HG02623 (cell line): ENCODE results near the gene DNMT3L.
"Not testable (repeated sequence)": the region's sequence is repeated elsewhere in the genome, so short reads cannot be mapped to it uniquely, and the experiment has no call there.

Experiments used
- ATAC-seq: cut with Tn5 transposase; IDR thresholded peaks from one replicate; pipeline ENCODE4 v1.9.1; 2021; ENCODE audit warnings: moderate library complexity; ENCODE audit not compliant: unreplicated experiment

Gene DNMT3L

DNA sequence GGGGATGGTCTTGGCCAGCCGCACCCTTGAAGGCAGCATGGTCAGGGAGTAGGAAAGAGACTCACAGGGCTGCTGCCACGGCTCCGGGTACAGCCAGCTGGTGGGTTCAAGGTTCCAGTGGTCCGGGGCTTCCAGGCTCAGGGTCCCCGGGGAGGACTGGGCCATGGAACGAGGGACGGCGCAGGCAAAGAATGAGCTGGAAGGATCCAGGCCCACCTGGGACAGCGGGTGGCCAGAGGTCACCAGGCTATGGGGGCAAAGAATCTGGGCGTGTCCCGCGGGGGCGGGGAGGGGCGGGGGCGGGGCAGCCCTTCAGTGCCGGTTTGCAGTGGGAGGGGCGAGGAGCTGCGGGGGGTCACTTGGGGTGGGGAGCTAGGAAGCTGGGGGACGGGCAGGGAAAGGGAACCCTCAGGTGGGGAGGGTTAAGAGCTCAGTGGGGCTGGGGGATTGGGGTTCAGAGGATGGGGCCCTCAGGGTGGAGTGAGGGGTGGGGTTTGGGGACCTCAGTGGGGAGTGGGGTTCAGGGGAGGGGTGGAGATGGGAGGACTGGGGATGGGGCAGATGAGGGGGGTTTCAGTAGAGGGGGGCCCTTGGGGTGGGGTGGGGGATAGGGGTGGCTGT, at the start of gene DNMT3L:
Gene DNMT3L (minus strand): TSS at position 223 of the 621 bp plus-strand sequence. CDS start 638 bp downstream, outside the sequence.
- ATAC-seq: no peak

DNA sequence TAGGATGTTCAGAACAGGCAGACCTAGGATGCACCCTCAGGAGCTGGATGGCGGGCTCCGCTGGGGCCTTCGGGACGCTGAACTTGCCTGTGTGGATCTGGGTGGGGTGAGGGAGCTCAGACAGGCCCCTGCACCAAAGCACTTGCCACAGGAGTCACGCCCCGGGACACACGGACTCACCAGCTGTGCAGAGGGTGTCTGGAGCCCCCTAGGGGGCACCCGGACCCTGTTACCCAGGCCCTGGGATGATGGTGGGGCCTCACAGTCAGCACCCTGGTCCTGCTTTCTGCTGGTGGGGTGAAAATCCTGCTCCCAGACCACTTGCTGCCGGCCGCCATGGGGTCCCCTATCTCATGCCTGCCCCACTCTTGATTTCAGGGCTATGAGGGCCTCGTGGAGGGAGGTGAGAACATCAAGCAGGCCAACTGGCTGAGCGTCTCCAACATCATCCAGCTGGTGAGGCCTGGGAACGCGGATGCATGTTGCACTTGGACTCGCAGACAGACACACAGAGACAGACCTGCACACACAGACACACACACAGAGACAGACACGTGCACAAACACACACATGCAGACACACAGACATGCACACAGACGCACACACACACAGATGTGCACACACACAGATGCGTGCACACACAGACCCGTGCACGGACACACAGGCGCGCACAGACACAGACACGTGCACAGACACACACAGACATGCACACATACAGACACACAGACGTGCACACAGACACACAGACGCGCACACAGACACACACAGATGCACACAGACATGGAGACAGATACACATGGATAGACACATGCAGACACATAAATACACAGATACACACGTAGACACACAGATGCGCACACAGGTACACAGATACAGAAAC, 49.2 kb upstream of the DNMT3L start:
- no peak for ATAC-seq

DNA sequence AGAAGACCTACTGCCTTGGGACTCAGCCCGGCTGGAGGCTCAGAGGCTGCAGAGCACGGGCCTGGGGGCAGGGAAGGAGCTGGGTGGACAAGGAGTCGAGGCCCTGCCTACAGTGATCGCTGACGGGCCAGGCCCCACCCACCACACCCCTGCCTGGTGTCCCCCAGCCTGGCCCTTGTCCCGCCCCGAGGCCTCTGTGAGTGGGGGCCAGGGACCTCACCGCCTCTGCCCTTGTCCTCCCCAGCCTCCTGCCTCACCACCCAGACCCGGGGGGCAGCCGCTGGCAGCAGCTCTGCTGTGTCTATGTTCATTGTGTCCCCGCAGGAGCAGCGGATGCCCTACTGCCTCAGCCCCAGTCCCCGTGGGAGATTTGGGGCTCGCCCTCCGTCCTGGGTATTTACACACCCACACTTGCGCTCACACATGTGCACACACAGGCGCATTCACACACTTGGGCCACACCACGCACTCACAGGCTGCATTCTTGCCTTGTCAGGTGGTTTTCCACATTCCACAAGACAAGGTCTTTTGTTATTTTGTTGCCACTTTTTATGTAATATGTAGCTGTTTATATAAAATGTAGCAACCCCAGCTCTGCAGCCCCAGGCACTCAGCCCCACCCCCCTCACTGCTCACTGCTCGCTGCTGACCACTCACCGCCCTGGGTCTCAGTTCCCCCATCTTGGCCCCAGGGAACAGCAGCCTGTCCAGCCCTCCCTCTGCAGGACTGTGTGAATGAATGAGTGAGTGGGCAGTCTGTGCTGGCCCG, 45.4 kb upstream of the DNMT3L start:
- no peak for ATAC-seq

DNA sequence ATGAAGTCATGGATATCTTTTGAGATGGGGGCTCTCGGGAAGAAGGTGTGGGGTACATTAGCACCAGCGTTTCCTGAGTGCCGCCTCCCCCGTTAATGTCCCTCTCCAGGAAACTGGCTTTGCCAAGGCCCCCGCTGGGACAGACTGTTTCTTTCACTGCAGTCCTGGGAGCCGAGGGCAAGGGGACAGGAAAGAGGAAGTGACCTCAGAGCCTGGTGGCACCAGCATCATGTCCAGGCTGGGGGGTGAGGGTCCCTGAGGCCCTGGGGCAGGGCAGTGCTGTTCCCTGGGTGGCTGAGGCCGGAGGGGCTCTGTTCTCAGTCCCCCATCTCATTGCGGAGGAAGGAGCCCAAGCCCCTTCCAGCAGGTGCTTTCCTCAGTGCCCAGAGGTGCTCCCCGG, 44.0 kb upstream of the DNMT3L start:
- ATAC-seq: no peak

DNA sequence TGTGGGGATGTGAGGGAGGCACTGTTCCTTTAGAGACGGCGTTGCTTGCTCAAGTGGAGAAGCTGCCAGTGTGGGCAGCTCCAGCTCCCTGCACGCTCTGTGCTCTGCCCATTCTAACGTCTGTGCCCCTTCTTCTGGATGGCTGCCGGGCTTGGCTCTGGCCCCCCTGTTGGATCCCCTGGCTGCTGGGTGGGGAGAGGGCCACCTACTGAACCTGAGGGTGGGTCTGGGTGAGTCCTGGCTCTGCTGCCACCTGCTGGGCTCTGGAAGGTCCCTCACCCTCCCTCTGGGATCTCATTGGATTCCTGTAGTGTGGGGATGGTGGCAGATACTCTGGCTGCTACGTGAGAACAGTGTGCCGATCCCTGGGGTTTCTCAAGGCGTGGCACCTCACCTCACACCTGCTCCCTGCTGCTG, 43.2 kb upstream of the DNMT3L start:
- ATAC-seq: no peak

DNA sequence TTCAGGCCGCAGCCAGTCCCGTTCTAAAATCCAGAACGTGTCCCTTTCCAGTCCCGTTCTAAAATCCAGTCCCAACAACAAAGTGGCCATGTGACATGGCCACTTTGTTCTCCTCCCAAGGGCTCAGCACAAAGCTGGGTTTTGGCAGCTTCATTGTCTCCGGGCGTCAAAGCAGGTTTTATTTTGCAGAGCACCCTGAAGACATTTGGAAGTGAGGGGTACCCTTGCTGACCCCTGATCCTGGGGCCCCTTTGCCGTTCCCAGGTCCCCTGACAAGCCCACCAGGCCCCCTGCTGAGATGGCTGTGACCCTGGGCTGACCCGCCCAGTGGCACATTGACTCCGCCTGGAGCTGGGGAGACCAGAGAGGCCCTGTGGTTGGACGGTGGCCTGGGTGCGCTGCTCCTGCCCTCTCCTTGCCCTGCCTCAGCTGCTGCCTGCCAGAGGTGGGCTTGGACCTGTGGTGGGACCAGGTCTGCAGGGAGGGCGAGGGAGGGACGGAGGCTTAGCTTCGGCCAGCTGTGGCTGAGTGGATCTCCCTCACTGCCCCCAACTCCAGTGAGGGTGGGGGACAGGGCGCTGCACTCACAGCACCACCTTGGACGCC, 42.4 kb upstream of the DNMT3L start:
- no peak for ATAC-seq

DNA sequence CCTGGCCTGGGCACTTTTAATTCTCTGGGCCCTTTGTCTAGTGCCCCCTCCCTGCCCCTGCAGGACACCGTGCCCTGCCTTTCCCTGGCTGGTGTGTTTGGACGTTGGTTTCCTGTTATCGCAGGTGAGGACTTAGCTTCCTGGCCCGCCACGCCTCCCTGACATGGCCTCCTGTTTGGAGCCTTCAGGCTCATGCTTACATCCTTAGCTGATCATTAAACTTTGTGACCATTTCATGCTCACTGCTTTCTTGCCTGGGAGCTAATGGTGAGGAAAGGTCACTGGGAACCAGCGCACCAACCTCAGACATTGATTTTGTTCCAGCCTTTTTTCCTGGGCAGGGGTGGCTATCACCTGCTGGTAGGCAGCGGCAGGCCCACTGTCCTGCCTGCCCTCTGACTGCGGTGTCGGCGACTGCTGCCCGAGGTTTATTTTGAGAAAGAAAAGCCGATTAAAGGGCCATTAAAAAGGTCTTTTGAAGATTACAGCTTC, 41.8 kb upstream of the DNMT3L start:
- no peak for ATAC-seq

DNA sequence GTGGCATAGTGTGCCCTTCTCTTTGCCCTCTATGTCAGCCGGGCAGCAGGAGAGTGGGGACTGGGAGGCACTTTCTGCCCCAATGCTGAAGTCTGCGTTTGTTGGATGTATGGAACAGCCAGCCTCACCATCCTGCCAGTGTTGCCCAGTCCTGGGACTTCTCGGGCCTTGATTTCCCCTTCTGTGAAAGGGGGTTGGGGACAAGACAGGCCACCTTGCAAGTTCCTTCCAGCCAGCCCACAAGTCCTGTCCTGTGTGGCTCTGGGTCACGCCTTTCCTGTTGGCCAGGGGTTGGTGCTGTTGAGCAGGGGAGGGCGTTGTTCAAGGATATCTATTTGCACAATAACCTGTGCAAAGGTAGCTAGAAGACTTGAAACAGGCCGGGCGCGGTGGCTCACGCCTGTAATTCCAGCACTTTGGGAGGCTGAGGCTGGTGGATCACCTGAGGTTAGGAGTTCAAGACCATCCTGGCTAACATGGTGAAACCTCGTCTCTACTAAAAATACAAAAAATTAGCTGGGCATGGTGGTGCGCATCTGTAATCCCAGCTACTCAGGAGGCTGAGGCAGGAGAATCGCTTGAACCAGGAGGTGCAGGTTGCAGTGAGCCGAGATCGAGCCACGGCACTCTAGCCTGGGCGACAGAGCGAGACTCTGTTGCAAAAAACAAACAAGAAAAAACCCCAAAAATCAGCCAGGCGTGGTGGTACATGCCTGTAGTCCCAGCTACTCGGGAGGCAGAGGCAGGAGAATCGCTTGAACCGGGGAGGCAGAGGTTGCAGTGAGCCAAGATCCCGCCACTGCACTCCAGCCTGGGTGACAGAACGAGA, 41.1 kb upstream of the DNMT3L start:
- ATAC-seq: not testable (repeated sequence)

DNA sequence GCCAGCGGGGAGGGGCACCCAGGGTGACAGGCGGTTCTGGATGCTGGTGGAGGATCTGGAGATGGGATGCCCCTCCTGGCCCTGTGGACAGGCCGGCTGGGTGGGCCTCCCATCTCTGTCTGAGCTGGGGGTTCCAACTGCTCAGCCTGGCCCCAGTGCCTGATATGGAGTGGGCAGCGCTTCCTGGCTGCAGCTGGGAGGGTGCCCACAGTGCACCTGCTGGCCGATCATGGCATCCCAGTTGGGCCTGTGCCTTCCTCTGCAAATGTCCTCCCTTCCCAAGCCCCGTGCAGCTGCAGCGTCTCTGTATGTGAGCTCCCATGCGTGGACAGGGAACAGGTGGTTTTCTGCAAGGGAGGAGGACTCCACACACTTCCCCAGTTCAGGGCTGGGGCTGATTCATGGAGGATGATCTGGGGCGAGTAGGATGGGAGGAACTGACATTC, 40.3 kb upstream of the DNMT3L start:
- no peak for ATAC-seq

DNA sequence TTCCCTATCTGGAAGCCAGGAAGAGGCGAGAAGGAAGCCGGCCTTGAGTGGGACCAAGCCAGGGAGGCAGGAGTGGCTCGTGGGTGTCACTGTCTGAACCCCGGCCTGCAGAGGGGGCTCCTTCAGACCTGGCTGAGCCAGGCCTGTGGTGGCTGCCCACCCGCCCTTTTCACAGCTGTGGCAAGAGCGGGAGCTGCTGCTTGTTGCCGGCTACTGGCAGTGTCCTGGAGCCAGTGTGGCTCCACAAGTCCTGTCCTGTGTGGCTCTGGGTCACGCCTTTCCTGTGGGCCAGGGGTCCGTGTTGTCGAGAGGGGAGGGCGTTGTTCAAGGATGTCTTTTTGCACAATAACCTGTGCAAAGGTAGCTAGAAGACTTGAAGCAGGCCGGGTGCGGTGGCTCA, 39.4 kb upstream of the DNMT3L start:
- ATAC-seq: no peak

DNA sequence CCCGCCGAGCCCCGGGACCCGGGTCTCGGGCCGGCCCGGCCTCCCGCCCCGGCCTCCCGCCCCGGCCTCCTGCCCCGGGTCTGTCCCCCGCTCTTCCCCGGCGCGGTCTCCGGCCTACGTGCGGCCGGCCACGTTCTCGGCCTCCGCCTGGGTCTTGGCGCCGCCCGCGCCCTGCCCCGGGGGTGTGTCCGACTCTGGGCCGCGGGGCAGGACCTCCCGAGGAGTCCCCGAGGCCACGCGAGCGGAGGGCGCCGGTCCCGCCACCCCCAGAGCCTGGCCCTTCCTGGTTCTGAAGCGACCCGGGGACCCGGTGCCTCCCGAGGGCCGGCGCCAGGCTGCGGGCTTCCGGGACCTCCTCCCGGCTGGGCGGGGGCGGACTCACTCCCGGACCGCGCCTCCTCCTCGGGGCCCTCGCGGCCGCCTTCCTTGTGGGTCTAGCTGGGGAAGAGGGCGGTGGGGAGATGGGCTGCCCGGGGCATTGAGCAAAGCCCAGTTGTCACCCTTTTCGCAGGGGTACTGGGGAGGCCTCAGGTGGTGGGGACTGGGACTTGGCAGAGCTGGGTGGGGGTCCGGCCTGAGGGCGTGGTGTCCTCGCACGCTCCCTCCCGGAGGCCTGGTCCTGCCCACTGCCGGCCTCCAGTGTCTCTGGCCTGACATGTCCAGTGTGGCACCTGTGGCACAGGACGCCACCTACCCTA, 38.7 kb upstream of the DNMT3L start:
- no peak for ATAC-seq

DNA sequence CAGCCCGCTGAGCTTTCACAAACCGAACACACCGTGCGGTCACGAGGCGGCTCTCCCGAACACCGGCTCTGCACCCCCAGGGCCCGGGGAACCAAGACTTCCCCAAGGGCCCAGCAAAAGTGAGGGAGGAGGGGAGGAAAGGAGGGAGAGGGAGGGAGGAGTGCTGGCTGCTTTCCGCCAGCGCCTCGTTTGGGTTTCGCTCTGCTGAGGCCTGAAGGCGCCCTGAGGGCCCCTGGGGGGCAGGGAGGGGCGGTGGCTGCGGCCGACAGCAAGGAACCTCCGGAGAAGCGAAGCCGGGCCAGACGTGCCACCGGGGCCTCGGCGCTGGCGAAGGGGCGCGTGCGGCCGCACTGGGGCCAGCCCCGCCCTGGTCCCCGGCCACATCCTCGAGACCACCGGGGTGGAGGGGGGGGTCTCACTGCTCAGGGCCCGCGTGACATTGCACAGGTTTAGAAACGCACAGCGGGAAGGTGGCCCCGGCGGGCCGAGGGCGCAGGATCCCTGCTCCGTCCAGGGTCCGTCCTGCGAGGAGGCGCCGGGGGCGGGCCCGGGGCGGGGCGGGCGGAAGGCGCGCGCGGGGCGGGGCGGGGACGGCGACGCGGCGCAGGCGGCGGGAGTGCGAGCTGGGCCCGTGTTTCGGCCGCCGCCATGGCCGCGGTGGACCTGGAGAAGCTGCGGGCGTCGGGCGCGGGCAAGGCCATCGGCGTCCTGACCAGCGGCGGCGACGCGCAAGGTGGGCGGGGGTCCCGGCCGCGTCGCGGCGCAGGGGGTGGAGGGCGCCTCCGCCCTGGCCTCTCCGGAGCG, 38.0 kb upstream of the DNMT3L start, which contains the start of gene PFKL:
Gene PFKL (plus strand): TSS at position 596 of the 804 bp plus-strand sequence. CDS start 53 bp downstream, at position 649.
- ATAC-seq: peak; percentile 49

DNA sequence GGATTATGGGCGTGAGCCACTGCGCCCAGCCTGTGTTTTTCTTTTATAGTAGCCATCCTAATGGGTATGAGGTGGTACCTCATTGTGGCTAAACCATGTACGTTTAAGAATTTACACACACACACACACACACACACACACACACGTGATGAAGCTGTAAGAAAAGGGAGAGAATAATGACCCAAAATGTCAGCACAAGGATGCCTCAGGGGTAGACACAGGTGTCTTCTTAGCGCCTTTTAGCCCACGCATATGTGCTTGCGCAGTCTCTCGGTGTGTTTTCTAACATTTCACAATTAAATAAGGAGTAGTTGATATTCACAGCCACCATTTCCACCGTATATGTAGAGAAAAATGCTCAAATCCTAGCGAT, 37.4 kb upstream of the DNMT3L start:
- no peak for ATAC-seq

DNA sequence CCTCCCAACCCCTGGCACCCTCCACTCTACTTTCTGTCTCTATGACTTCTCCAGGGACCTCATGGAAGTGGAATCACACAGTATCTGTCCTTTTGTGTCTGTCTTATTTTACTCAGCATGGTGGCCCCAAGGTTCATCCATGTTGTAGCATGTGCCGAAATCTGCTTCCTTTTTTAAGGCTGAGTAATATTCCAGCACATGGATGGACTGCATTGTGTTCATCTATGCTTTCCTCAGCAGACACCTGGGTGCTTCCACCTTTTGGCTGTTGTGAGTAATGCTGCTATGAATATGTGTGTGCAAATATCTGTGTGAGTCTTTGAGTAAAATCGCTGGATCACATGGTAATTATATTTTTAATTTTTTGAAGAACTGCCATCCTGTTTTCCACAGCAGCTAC, 36.6 kb upstream of the DNMT3L start:
- ATAC-seq: no peak

DNA sequence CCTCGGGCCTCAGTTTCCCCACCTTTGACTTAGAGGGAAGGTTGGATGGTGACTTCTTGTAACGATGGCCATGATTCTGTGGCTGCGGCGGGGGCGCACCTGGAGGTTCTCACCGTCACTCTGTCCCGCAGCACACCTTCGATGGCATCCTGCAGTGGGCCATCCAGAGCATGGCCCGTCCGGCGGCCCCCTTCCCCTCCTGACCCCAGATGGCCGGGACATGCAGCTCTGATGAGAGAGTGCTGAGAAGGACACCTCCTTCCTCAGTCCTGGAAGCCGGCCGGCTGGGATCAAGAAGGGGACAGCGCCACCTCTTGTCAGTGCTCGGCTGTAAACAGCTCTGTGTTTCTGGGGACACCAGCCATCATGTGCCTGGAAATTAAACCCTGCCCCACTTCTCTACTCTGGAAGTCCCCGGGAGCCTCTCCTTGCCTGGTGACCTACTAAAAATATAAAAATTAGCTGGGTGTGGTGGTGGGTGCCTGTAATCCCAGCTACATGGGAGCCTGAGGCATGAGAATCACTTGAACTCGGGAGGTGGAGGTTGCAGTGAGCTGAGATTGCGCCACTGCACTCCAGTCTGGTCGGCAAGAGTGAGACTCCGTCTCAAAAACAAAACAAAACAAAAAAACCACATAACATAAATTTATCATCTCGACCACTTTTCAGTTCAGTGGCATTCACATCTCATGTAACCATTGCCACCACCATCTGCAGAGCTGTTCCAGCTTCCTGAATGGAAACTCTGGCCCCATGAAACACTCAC, 36.0 kb upstream of the DNMT3L start:
- no peak for ATAC-seq

DNA sequence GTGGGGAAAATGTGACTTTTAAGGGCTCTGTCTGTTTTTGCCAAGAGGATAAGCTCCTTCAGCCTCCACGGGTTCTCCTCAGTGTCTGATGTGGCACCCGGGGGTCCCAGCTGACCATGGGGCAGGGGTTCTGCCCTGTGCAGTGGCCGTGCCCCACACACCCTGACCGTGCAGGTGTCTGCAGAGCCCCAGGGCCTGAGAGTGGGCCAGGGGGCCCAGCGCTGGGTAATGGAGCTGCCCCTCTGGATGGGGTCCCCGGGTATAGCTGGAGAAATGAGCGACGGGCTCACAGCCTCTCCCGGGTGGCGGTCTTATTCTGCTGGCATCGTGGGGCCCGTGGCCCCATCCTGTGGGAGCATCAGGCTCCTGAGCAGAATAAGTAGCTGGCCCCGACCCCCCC, 35.2 kb upstream of the DNMT3L start:
- ATAC-seq: no peak

DNA sequence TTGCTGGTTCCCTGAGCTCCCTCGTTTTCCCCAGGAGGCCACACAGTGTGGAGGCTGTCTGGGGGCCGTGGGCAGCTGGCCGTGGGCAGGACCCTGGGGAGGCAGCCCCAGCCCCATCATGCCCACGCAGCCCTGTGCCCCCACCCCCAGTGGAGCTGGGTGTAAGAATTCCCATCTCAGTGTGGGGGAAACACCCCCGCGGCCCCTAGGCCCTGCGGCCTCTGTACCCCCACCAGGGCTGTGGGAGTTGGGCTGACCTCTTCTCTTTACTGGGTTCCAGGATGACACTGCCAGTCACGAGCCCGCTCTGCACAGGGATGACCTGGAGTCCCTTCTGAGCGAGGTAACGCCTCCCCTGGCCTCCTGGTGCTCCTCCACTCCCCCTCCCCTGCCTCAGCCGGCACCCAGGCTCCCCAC, 34.4 kb upstream of the DNMT3L start:
- no peak for ATAC-seq

DNA sequence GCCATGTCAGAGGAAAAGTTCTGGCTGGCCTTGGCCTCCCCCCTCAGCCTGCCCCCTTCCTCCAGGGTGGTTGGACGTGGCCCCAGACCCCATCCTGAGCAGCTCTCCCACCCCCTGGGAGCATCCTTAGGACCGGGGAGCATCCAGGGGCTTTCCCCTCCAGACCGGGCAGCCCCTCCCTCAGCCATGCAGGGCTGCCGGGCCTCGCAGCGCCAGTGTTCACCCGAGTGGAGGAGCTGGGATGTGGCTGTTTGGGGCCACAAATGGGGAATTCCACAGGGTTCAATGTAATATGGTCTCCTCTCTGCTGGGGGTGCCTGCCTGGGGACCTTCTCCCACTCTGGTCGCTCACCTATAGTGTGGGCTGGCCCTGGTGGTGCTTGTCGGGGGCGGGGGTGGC, 33.9 kb upstream of the DNMT3L start:
- no peak for ATAC-seq
